Body of pancreas (tissue), 4 donors: Measurements from ENCODE around the gene MBP.

Experiments used
- CTCF ChIP-seq, 7 experiments: fragments of 450-650 bp in 4 of 7; fragments of 200-600 bp in 3 of 7; sonication (generic) in 3 of 7; IDR thresholded peaks; one replicate each; pipeline ENCODE4 v1.5.1; 2016 to 2019; ENCODE audit warnings: antibody characterized with exemption in 7 of 7
- POLR2A ChIP-seq, 3 donors: fragments of 450-650 bp; IDR thresholded peaks; one replicate each; pipeline ENCODE4 v1.6.1; 2016; ENCODE audit warnings: antibody characterized with exemption in 3 of 3, mild to moderate bottlenecking in 2 of 3

- TF ChIP-seq CTCF (IDR thresholded peaks at IDR 0.05), result no peak
- no peak for TF ChIP-seq POLR2A (IDR thresholded peaks at IDR 0.05)
Observed at GRCh38 chr18:76992226-76993084, 140.1 kb downstream of the MBP start.
